DOHH2 (cell line): ENCODE data around the gene ANK3.

ENCODE experiments used
- H3F3A ChIP-seq: fragments of 200-600 bp; sonication (generic), shearing (Covaris generic); 2 replicates; pipeline ENCODE4 v1.6.0; 2016; ENCODE audit warnings: antibody characterized with exemption, mild to moderate bottlenecking; ENCODE audit not compliant: control insufficient read depth, insufficient read depth
- H3K27ac ChIP-seq: fragments of 200-600 bp; sonication (generic); 2 replicates; pipeline ENCODE4 v1.5.1; 2014; ENCODE audit warnings: low read depth, mild to moderate bottlenecking, low read length, moderate library complexity
- H3K27me3 ChIP-seq: fragments of 200-600 bp; sonication (generic); 2 replicates; pipeline ENCODE4 v1.6.1; 2014; ENCODE audit warnings: mild to moderate bottlenecking, low read length, mixed read lengths; ENCODE audit not compliant: control insufficient read depth
- H3K36me3 ChIP-seq: fragments of 200-600 bp; sonication (generic); 2 replicates; pipeline ENCODE4 v1.6.1; 2014; ENCODE audit warnings: mild to moderate bottlenecking, low read length, moderate library complexity, mixed read lengths; ENCODE audit not compliant: control insufficient read depth
- H3K4me1 ChIP-seq: fragments of 200-600 bp; sonication (generic); 2 replicates; pipeline ENCODE4 v1.6.1; 2014; ENCODE audit warnings: mild to moderate bottlenecking, low read length, mixed read lengths; ENCODE audit not compliant: control insufficient read depth
- H3K4me2 ChIP-seq: fragments of 200-600 bp; sonication (generic); 2 replicates; pipeline ENCODE4 v1.6.0; 2014; ENCODE audit warnings: mild to moderate bottlenecking, low read length, moderate library complexity
- H3K4me3 ChIP-seq: fragments of 200-600 bp; sonication (generic); 2 replicates; pipeline ENCODE4 v1.5.1; 2014; ENCODE audit warnings: mild to moderate bottlenecking, low read length, mixed read lengths
- H3K79me2 ChIP-seq: fragments of 200-600 bp; sonication (generic); 2 replicates; pipeline ENCODE4 v1.6.1; 2014; ENCODE audit warnings: mild to moderate bottlenecking, low read length, mixed read lengths; ENCODE audit not compliant: control insufficient read depth
- H3K9me2 ChIP-seq: fragments of 200-600 bp; sonication (generic); replicated peaks from 2 replicates; pipeline ENCODE4 v1.6.1; 2014; ENCODE audit warnings: mild to moderate bottlenecking, low read length, mixed read lengths; ENCODE audit not compliant: control insufficient read depth
- H3K9me3 ChIP-seq: fragments of 200-600 bp; sonication (generic); 2 replicates; pipeline ENCODE4 v1.6.1; 2014; ENCODE audit warnings: antibody characterized with exemption, low read length, mixed read lengths; ENCODE audit not compliant: control insufficient read depth, insufficient read depth
- H4K20me1 ChIP-seq: fragments of 200-600 bp; sonication (generic); 2 replicates; pipeline ENCODE4 v1.6.0; 2014; ENCODE audit warnings: low read depth, mild to moderate bottlenecking, antibody characterized with exemption, low read length, moderate library complexity; ENCODE audit not compliant: control insufficient read depth, insufficient read depth
- CTCF ChIP-seq: fragments of 200-600 bp; sonication (generic); IDR thresholded peaks from one replicate; pipeline ENCODE4 v1.5.1; 2014; ENCODE audit warnings: antibody characterized with exemption, mild to moderate bottlenecking, low read depth, low read length; ENCODE audit not compliant: poor library complexity, severe bottlenecking
- EZH2phosphoT487 ChIP-seq: fragments of 200-600 bp; sonication (generic); IDR thresholded peaks from 2 replicates; pipeline ENCODE4 v1.6.1; 2017; ENCODE audit warnings: borderline replicate concordance, mild to moderate bottlenecking, antibody characterized with exemption, low read length, moderate library complexity, mixed read lengths

ANK3 gene

GRCh38 chr10:60257767-60258428 is 131.8 kb downstream of the ANK3 start:
- Histone ChIP-seq H3K27me3 (no peaks in the 10 kb centered on the region), H3K27ac (no peak overlapping the region), H3F3A (no peaks in the 10 kb centered on the region), H3K4me1 (peaks cover 26% of the 10 kb centered on the region), H3K9me2 (no peaks in the 10 kb centered on the region; the same call in 1 of the 2 replicates), H3K4me3 (no peak overlapping the region), H4K20me1 (no peaks in the 10 kb centered on the region), H3K79me2 (peaks cover 4% of the 10 kb centered on the region), H3K9me3 (no peaks in the 10 kb centered on the region), H3K36me3 (peaks cover 91% of the 10 kb centered on the region), H3K4me2 (no peak overlapping the region)
- TF ChIP-seq CTCF, result no peak

GRCh38 chr10:60254776-60255175 is 134.9 kb downstream of the ANK3 start:
- H3K27ac ChIP-seq, result no peak overlapping the region
- H4K20me1 ChIP-seq, result no peaks in the 10 kb centered on the region
- no peaks in the 10 kb centered on the region for H3F3A ChIP-seq

GRCh38 chr10:60253484-60253883 is 136.2 kb downstream of the ANK3 start:
- H3K36me3 ChIP-seq, result peaks cover 69% of the 10 kb centered on the region
- no peak overlapping the region for H3K27ac ChIP-seq
- H3K4me2 ChIP-seq, result no peak overlapping the region
- no peaks in the 10 kb centered on the region for H3K27me3 ChIP-seq
- H3K4me1 ChIP-seq, result peaks cover 32% of the 10 kb centered on the region
- no peak for TF ChIP-seq EZH2phosphoT487
- no peak for TF ChIP-seq CTCF
- H3K79me2 ChIP-seq, result peaks cover 4% of the 10 kb centered on the region
- H3K9me3 ChIP-seq, result no peaks in the 10 kb centered on the region
- H3F3A ChIP-seq, result no peaks in the 10 kb centered on the region
- no peaks in the 10 kb centered on the region for H4K20me1 ChIP-seq
- H3K9me2 ChIP-seq, result no peaks in the 10 kb centered on the region; the same call in 1 of the 2 replicates
- H3K4me3 ChIP-seq, result no peak overlapping the region

More at GRCh38 chr10:60254776-60255175, 134.9 kb downstream of the ANK3 start:
- Histone ChIP-seq H3K4me2 (no peak overlapping the region), H3K4me1 (peaks cover 32% of the 10 kb centered on the region), H3K27me3 (no peaks in the 10 kb centered on the region), H3K9me3 (no peaks in the 10 kb centered on the region), H3K36me3 (peaks cover 77% of the 10 kb centered on the region), H3K4me3 (no peak overlapping the region), H3K79me2 (peaks cover 4% of the 10 kb centered on the region), H3K9me2 (no peaks in the 10 kb centered on the region; the same call in 1 of the 2 replicates)
- TF ChIP-seq EZH2phosphoT487 (no peak), CTCF (no peak)
